ENCODE data around the gene HES4. TPM values are rescaled to one million over a fixed set of nuclear protein-coding genes. Genes with fewer than 3 reads are reported as not detected.
"Not testable (repeated sequence)": the region's sequence is repeated elsewhere in the genome, so short reads cannot be mapped to it uniquely, and the experiment has no call there.

HES4 gene
- total RNA-seq, 2 experiments from 2014 or later: 0.45 to 0.50 TPM

- ChIA-PET POLR2A (no interaction called here), CTCF (interaction anchor here (0.8 to 4.7 kb wide), 5 partner anchors 9 to 70 kb away, joined by 3 to 37 read pairs (median 11); partner anchors contain the start of gene ISG15)
These were observed 6.4 kb downstream of the HES4 start for GRCh38 chr1:993379-993995.

GRCh38 chr1:992362-992761, 7.5 kb downstream of the HES4 start:
- H3K27ac Mint-ChIP-seq: no peak overlapping the region
- ChIA-PET CTCF (interaction anchor here (0.8 to 4.7 kb wide), 5 partner anchors 8 to 71 kb away, joined by 3 to 37 read pairs (median 11); no protein-coding TSS in a partner anchor), POLR2A (no interaction called here)
- peaks cover 46% of the 10 kb centered on the region for H3K27me3 Mint-ChIP-seq (ENCODE audit: low read depth)
- DNase-seq (no peak), ATAC-seq (no peak)
- peaks cover 8% of the 10 kb centered on the region for H3K9me3 Mint-ChIP-seq (ENCODE audit: insufficient read depth)
- H3K4me3 Mint-ChIP-seq: no peak overlapping the region
- H3K4me1 Mint-ChIP-seq (ENCODE audit: low read depth): peaks cover 20% of the 10 kb centered on the region
- peaks cover 4% of the 10 kb centered on the region for H3K36me3 Mint-ChIP-seq (ENCODE audit: low read depth)

More at GRCh38 chr1:993379-993995, 6.4 kb downstream of the HES4 start:
- DNase-seq (no peak), ATAC-seq (no peak)
- peaks cover 44% of the 10 kb centered on the region for H3K27me3 Mint-ChIP-seq (ENCODE audit: low read depth)
- H3K4me1 Mint-ChIP-seq (ENCODE audit: low read depth): peaks cover 22% of the 10 kb centered on the region
- H3K9me3 Mint-ChIP-seq (ENCODE audit: insufficient read depth): peaks cover 8% of the 10 kb centered on the region
- no peak overlapping the region for H3K27ac Mint-ChIP-seq
- peaks cover 4% of the 10 kb centered on the region for H3K36me3 Mint-ChIP-seq (ENCODE audit: low read depth)
- no peak overlapping the region for H3K4me3 Mint-ChIP-seq

- H3K27me3 Mint-ChIP-seq (ENCODE audit: low read depth): peaks cover 42% of the 10 kb centered on the region
- POLR2A ChIA-PET: no interaction called here
- CTCF ChIA-PET: interaction anchor here (0.8 to 4.7 kb wide), 5 partner anchors 8 to 71 kb away, joined by 3 to 37 read pairs (median 11); no protein-coding TSS in a partner anchor
These were observed 8.0 kb downstream of the HES4 start for GRCh38 chr1:991895-992294.

GRCh38 chr1:991275-991674, 8.6 kb downstream of the HES4 start:
- H3K27ac Mint-ChIP-seq; POLR2A ChIA-PET; DNase-seq; ATAC-seq; H3K4me3 Mint-ChIP-seq; H3K36me3 Mint-ChIP-seq (ENCODE audit: low read depth); H3K9me3 Mint-ChIP-seq (ENCODE audit: insufficient read depth): not testable (repeated sequence)
- Mint-ChIP-seq H3K27me3 (ENCODE audit: low read depth) (peaks cover 46% of the 10 kb centered on the region), H3K4me1 (ENCODE audit: low read depth) (peaks cover 17% of the 10 kb centered on the region)
- CTCF ChIA-PET: interaction anchor here (1.0 to 4.7 kb wide), 4 partner anchors 7 to 72 kb away, joined by 3 to 37 read pairs (median 14); no protein-coding TSS in a partner anchor

More at GRCh38 chr1:991895-992294, 8.0 kb downstream of the HES4 start:
- Mint-ChIP-seq H3K27ac (no peak overlapping the region), H3K36me3 (ENCODE audit: low read depth) (peaks cover 4% of the 10 kb centered on the region), H3K4me1 (ENCODE audit: low read depth) (peaks cover 17% of the 10 kb centered on the region), H3K9me3 (ENCODE audit: insufficient read depth) (peaks cover 8% of the 10 kb centered on the region), H3K4me3 (no peak overlapping the region)
- ATAC-seq: no peak
- no peak for DNase-seq

- Mint-ChIP-seq H3K27me3 (ENCODE audit: low read depth) (peaks cover 40% of the 10 kb centered on the region), H3K4me1 (ENCODE audit: low read depth) (peaks cover 13% of the 10 kb centered on the region)
- H3K27ac Mint-ChIP-seq; DNase-seq; POLR2A ChIA-PET; ATAC-seq; H3K36me3 Mint-ChIP-seq (ENCODE audit: low read depth); H3K4me3 Mint-ChIP-seq; H3K9me3 Mint-ChIP-seq (ENCODE audit: insufficient read depth): not testable (repeated sequence)
- CTCF ChIA-PET: interaction anchor here (2.0 kb wide), 1 partner anchor 12 kb away, joined by 5 read pairs; no protein-coding TSS in a partner anchor
These were observed 11.8 kb downstream of the HES4 start for GRCh38 chr1:988061-988460.

- H3K9me3 Mint-ChIP-seq (ENCODE audit: insufficient read depth): no peaks in the 10 kb centered on the region
- CTCF ChIA-PET: interaction anchor here (0.9 to 4.1 kb wide), 13 partner anchors 9 to 131 kb away, joined by 3 to 37 read pairs (median 5); partner anchors contain the start of genes HES4, ISG15 and PLEKHN1
- H3K4me3 Mint-ChIP-seq: no peak overlapping the region
- DNase-seq (no peak), ATAC-seq (no peak)
- POLR2A ChIA-PET: no interaction called here
- H3K27me3 Mint-ChIP-seq (ENCODE audit: low read depth): peaks cover 32% of the 10 kb centered on the region
- no peaks in the 10 kb centered on the region for H3K36me3 Mint-ChIP-seq (ENCODE audit: low read depth)
- H3K27ac Mint-ChIP-seq: no peak overlapping the region
- no peaks in the 10 kb centered on the region for H3K4me1 Mint-ChIP-seq (ENCODE audit: low read depth)
These were observed 14.8 kb downstream of the HES4 start for GRCh38 chr1:985126-985525.

GRCh38 chr1:984476-984814, 15.5 kb downstream of the HES4 start:
- Mint-ChIP-seq H3K9me3 (ENCODE audit: insufficient read depth) (no peaks in the 10 kb centered on the region), H3K27me3 (ENCODE audit: low read depth) (peaks cover 27% of the 10 kb centered on the region), H3K36me3 (ENCODE audit: low read depth) (no peaks in the 10 kb centered on the region), H3K27ac (no peak overlapping the region), H3K4me1 (ENCODE audit: low read depth) (no peaks in the 10 kb centered on the region), H3K4me3 (no peak overlapping the region)
- ChIA-PET CTCF (interaction anchor here (0.5 to 4.1 kb wide), 20 partner anchors 9 to 266 kb away, joined by 3 to 37 read pairs (median 4); partner anchors contain the start of genes HES4, ISG15 and PLEKHN1), POLR2A (no interaction called here)
- DNase-seq: no peak
- ATAC-seq: no peak

- CTCF ChIA-PET: interaction anchor here (0.5 to 4.1 kb wide), 22 partner anchors 8 to 308 kb away, joined by 3 to 37 read pairs (median 4); partner anchors contain the start of genes HES4, ISG15 and PLEKHN1
These were observed 16.0 kb downstream of the HES4 start for GRCh38 chr1:983798-984475.

GRCh38 chr1:982765-983436, 17.0 kb downstream of the HES4 start:
- Mint-ChIP-seq H3K4me3 (no peak overlapping the region), H3K4me1 (ENCODE audit: low read depth) (peaks cover 5% of the 10 kb centered on the region), H3K9me3 (ENCODE audit: insufficient read depth) (peaks cover 4% of the 10 kb centered on the region), H3K27me3 (ENCODE audit: low read depth) (peaks cover 14% of the 10 kb centered on the region), H3K27ac (no peak overlapping the region), H3K36me3 (ENCODE audit: low read depth) (peaks cover 3% of the 10 kb centered on the region)
- no peak for ATAC-seq
- POLR2A ChIA-PET: no interaction called here
- no peak for DNase-seq
- CTCF ChIA-PET: interaction anchor here (0.9 to 4.1 kb wide), 10 partner anchors 11 to 309 kb away, joined by 4 to 37 read pairs (median 8); partner anchors contain the start of genes HES4 and PLEKHN1

More at GRCh38 chr1:983798-984475, 16.0 kb downstream of the HES4 start:
- no peak overlapping the region for H3K4me3 Mint-ChIP-seq
- H3K27ac Mint-ChIP-seq: no peak overlapping the region
- POLR2A ChIA-PET: no interaction called here
- peak; percentile 68 for DNase-seq
- peaks cover 23% of the 10 kb centered on the region for H3K27me3 Mint-ChIP-seq (ENCODE audit: low read depth)
- H3K9me3 Mint-ChIP-seq (ENCODE audit: insufficient read depth): no peaks in the 10 kb centered on the region
- no peaks in the 10 kb centered on the region for H3K4me1 Mint-ChIP-seq (ENCODE audit: low read depth)
- peak; percentile 80 for ATAC-seq
- H3K36me3 Mint-ChIP-seq (ENCODE audit: low read depth): no peaks in the 10 kb centered on the region

GRCh38 chr1:981955-982558, 17.8 kb downstream of the HES4 start, which contains the start of gene PERM1:
Gene PERM1, minus strand, starts transcription at chr1:982093. Its CDS starts 1,064 bp downstream, at chr1:981029.
- Mint-ChIP-seq H3K4me1 (ENCODE audit: low read depth) (peaks cover 5% of the 10 kb centered on the region), H3K27ac (no peak within 1 kb of the TSS), H3K9me3 (ENCODE audit: insufficient read depth) (peaks cover 4% of the 10 kb centered on the region), H3K4me3 (no peak within 1 kb of the TSS), H3K27me3 (ENCODE audit: low read depth) (peaks cover 12% of the 10 kb centered on the region), H3K36me3 (ENCODE audit: low read depth) (peaks cover 3% of the 10 kb centered on the region)
- CTCF ChIA-PET: interaction anchor here (1.9 to 4.1 kb wide), 3 partner anchors 12 to 82 kb away, joined by 11 to 37 read pairs (median 28); no protein-coding TSS in a partner anchor
- ATAC-seq (no peak), DNase-seq (no peak)
- POLR2A ChIA-PET: no interaction called here

- ATAC-seq (no peak), DNase-seq (no peak)
- CTCF ChIA-PET: interaction anchor here (0.8 to 1.9 kb wide), 3 partner anchors 12 to 83 kb away, joined by 3 to 11 read pairs (median 3); no protein-coding TSS in a partner anchor
- Mint-ChIP-seq H3K27ac (no peak overlapping the region), H3K36me3 (ENCODE audit: low read depth) (peaks cover 3% of the 10 kb centered on the region), H3K27me3 (ENCODE audit: low read depth) (peaks cover 10% of the 10 kb centered on the region), H3K9me3 (ENCODE audit: insufficient read depth) (peaks cover 4% of the 10 kb centered on the region), H3K4me3 (no peak overlapping the region), H3K4me1 (ENCODE audit: low read depth) (peaks cover 5% of the 10 kb centered on the region)
- POLR2A ChIA-PET: no interaction called here
These were observed 18.4 kb downstream of the HES4 start for GRCh38 chr1:981491-981954.

Measured in activated CD8-positive, alpha-beta T cell treated with anti-CD3 and anti-CD28 coated beads, Interleukin-2, amount 10 ng/mL, durations not matched to agents 7 days and 5 days (primary cell).